Measurements from ENCODE around the gene TPH1.

TPH1 gene

GRCh38 chr11:18046116-18046777 lies at the start of gene TPH1:
TSS of gene TPH1 (minus strand) at chr11:18046269. CDS start at chr11:18040762, 5,507 bp downstream.
- no peak for DNase-seq

GRCh38 chr11:18093959-18094358 lies 47.9 kb upstream of the TPH1 start:
- DNase-seq: no peak

DNA sequence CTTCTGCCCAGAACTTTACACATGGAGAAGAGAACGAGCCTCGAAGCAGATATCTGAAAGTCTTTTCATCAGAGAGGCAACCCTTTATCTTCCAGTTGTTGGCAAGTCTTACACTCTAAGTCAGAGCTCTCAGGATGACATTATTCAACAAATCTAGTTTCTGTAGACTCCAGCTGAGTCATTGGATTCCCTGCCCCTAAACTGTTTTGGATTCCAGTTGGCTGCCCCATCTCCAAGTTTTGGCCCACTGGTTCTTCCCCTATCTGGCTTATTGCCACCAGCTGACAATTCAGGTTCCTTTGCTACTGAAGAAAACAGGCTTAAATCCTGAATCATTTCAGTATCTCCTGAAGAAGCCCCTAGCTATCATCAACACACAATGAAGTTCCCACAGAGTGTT lies 45.7 kb upstream of the TPH1 start:
- no peak for DNase-seq

DNA sequence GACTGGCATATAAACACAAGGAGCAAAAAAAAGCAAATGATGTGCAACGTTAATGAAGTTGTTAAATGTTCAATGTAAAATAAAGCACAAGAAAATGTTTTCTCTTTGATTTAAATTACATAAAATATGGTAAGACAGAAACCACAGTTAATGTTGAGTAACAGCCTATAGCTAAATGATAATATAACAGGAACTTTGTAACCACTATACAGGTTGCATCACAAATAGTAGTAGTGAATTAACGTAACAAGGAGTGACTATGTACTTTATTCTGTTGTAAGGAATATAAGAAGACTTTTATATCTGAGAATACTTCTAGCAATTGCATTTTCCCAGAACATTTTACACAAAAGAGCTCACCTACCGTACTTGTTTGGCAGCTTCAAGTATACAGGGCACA lies 42.9 kb upstream of the TPH1 start:
- DNase-seq: no peak

- no peak for DNase-seq
Observed at GRCh38 chr11:18088366-18088765, 42.3 kb upstream of the TPH1 start.

GRCh38 chr11:18081551-18081950 lies 35.5 kb upstream of the TPH1 start:
- DNase-seq: no peak

GRCh38 chr11:18080451-18080850 lies 34.4 kb upstream of the TPH1 start:
- DNase-seq: no peak

DNA sequence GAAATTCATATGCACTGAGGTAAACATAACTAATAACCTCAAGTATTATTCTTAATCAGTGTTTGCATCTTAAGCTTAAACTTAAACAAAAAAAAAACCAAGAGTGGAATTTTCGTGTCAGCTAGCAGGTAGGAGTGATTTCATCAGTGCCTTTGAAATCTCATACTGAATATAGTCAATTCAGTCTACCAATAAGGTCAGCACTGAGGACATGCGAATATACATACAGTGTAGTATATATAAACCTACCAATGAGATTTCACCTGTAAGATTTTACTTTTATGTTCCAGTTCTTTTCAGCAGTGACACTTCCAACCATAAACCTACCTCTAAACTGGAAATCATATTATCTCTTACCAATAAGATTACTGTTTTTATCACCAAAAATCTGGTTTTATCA lies 32.8 kb upstream of the TPH1 start:
- DNase-seq: no peak

DNA sequence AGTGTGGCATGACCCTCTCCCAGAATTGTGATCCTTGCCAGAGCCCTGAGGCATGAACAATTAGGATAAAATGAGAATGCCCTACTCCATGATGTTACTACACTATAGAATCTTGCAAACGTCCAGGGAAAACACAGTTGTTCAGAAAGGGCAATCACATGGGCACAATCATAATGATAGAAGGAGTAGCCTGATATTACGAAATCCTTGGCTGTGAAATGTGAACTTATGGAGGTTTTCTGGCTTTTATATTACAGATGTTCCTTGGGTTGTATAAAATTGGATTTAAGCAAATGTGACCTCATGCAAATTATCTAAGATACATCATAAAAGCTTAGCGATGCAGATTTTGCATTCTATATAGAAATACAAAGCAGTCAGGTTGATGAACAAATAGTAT lies 29.4 kb upstream of the TPH1 start:
- no peak for DNase-seq

DNA sequence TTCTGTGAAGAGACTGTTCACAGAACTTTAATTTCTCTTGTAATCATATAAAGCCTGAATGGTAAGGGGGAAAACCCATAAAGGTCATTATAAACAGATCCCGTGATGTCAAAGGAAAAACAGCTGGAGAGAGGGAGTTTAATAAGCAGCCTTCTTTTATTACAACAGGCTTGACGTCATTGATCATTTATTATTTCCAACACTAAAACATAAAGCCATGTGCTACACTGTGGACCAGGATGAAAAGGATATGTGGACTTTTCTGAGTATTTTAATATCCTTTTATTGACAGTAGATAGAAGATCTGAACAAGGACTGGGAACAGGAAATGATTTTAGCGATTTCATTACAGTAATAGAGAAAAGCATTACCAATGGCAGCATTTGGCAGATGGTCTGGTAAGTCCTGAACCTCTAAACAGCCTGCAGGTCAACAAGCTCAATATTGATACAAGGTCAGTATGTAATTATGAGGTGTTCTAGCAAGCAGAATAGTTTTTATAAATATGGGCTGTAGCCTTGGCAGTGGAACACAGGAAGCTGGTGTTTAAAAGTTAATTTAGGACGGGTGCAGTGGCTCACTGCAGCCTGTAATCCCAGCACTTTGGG lies 25.1 kb upstream of the TPH1 start:
- no peak for DNase-seq

GRCh38 chr11:18067372-18067771 lies 21.3 kb upstream of the TPH1 start:
- no peak for DNase-seq

DNA sequence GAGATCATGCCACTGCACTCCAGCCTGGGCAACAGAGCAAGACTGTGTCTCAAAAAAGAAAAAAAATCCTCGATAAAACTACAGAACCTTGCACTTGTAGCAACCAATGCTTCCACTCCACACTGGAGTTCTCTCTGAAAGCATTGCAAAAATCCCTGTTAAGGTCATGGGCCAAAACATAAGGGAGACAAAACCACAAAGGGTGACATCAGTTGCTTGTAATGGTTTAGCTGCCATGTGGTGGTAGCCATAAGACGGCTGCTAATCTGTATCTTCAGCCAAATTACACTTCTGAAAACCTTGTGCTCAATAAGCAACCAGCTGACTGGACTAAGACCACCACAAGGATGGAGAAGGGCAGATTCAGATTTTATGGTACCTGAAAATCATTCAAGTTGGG lies 20.6 kb upstream of the TPH1 start:
- no peak for DNase-seq

DNA sequence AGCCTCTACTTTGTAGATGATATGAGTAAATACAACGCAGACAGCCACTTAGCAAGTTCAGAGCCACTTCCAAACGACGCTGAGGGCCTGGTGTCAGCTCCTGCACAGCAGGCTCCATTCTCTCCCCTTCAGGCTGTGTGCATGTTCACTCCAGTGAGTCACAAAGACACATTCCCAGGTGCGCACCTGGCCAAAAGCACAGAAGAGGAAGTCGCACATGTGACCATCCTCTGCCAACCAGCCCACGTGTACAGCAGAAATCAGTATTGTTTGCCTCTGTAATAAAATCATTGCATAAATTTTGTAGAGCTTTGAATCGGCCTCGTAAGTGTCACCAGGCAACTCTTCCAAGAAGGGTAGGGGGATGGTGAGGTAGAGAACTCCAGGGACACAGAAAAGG lies 19.5 kb upstream of the TPH1 start:
- DNase-seq: no peak

GRCh38 chr11:18064450-18065054 lies 18.5 kb upstream of the TPH1 start:
- no peak for DNase-seq

DNA sequence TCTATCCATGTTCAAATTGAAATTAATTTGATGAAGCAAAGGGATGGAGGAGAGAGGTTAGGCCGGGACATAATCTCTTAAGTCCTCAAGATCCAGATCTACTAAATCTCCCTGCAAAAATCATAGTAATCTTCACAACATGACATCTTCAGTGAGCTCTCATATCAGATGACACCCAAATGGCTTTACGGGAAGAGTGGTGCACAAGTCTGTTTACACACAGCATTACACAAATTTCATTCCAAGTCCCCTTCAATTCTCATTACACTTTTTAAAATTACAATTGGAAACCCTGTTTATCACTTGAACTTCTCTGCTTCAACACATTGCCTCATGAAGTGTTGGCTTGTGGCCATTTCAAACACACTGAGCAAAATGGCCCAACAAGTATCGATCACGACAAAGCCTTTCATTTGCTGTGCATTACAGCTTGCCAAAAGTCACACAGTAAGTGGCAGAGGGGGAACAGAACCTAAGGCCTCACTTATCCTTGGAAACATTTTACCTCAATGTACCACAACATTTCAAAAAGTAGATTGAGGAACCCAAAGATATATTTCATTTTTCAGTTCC lies 17.9 kb upstream of the TPH1 start:
- no peak for DNase-seq

DNA sequence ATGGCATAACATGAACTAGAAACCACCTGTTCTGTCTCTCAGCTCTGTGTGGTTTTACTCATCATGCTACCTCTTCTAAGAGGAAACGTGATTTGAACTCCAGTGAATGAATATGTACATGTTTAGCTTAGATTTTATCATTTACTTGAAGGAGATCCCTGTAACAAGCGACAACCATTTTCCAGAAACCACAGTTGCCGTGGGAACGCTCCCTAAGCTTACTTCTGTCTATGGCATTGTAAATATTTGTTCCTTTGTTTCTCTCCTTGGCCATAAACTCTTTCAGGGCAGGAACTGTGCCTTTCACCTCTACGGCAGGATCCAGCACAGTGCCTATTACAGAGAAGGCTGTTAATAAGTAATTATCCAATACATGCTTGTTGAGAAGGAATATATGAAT lies 17.1 kb upstream of the TPH1 start:
- no peak for DNase-seq

GRCh38 chr11:18061351-18061750 lies 15.3 kb upstream of the TPH1 start:
- no peak for DNase-seq

DNA sequence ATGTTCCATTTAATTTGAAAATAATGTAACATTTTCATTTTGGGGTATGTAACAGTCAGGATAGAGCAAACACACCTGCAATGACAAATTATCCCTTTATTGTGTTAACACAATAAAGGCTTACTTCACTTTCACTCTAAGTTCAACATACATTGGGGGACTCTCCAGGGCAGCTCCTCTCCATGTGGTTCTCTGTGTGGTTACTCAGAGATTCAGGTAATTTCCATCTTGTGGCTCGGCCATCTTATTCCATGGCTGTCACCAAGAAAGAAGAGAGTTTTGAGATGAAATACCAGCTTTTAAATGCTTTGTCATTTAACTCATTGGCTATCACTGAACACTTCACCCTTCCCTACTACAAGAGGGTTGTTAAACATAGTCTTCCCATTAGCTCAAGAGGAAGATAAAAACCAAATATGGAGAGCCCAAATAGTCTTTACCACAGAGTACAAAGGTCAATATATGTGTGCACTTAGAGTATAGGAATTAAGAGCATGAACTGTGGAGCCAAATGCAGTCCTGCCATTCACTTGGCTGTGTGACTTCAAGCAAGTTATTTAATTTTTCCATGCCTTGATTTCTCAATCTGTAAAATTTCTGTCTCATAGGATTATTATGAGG lies 10.6 kb upstream of the TPH1 start:
- DNase-seq: no peak

DNA sequence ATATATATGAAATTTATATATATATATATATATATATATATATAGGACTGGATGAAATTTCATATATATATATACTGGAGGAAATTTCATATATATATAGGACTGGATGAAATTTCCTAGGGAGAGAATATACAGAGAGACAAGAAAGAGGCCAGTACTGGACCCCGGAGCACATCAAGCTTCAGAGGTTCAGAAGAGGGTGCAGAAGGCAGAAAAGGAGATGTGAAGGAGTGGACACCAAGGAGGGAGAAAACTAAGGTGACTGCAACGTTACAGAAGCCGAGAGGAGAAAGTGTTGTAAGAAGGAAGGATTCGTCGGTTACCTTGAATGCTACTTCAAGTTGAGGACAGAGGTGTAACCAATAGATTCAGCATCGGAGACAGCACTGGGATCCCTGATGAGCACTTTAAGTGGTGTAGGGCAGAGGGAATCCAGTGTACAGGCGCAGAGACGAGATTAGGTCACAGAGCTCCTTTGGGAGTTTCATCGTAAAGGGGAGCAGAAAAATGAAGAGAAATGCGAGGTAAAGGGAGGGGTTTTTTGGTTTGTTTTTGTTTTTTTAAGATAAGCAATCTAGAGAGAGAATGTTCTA lies 8.5 kb upstream of the TPH1 start:
- no peak for DNase-seq

DNA sequence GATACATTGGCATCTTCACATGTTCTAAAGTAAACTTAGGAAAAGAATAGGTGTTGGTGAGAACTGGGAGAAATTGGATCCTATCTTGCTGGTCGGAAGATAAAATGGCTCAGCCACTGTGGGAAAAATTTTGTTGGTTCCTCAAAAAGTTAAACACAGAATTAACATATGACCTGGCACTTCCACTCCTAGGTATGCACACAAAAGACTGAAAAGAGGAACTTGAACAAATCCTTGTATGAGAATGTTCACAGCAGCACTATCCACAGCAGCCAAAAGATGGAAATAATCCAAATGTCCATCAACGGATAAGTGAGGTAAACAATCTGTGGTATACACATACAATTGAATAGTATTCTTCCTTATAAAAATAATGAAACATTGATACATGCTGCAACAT lies 4.8 kb upstream of the TPH1 start:
- DNase-seq: no peak

DNA sequence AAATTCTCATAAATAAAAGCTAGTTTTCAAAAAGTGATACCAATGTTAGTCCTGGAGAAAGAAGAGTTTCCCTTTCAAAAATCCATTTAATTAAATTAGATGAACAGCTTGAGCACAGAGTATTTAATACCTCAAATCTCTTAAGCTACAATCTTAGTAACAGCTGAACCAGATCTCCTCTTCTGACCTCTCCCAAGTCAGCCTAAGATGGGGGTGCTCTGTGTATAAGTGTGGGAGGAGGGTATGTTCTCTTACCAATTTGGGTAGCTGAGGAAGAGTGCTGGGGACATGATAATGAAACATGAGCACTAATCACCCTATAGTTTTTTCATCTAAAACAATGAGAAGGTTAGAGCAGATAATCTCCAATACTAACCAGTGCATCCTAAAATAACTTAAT lies 9.6 kb downstream of the TPH1 start:
- no peak for DNase-seq

DNA sequence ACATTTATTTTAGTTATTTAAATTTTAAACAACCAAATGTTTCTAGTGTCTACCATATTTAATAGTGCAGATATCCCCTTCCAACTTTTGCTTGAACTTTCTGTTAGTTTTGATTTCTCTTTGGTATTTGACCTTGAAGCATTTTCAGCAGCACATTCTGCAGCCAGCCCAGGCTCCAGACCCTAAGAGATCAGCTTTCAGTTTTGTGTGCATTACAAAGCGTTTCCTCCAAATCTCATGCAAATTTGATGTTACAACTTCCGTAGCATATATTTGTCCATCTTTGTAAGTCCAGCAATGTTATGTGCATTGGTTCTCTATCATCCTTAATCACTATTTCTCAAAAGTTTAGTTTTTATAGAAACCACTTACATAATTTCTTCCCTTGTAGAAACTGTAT lies 18.6 kb downstream of the TPH1 start:
- no peak for DNase-seq

DNA sequence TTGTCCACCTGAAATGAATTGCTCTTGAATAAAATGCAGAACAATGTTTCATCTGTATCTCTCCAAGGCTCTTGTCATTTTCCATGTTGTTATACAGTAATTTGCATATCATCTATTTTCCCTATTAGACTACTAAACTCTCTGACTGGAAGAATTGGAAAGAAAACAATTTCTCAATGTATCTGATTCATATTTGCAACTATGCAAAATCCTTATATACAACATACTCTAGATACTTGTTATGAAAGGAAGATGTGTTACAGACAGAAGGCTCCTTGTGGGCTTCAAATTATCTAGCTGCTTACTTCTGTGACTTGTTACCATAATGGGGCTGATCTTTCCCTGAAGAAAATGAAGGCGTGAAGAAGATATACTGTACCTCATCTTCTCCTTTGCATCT lies 23.6 kb downstream of the TPH1 start:
- DNase-seq: no peak

- DNase-seq: no peak
Observed at GRCh38 chr11:18019650-18020049, 26.4 kb downstream of the TPH1 start.
